ENCODE measurements around the gene ZNF41.

The ZNF41 gene

DNA sequence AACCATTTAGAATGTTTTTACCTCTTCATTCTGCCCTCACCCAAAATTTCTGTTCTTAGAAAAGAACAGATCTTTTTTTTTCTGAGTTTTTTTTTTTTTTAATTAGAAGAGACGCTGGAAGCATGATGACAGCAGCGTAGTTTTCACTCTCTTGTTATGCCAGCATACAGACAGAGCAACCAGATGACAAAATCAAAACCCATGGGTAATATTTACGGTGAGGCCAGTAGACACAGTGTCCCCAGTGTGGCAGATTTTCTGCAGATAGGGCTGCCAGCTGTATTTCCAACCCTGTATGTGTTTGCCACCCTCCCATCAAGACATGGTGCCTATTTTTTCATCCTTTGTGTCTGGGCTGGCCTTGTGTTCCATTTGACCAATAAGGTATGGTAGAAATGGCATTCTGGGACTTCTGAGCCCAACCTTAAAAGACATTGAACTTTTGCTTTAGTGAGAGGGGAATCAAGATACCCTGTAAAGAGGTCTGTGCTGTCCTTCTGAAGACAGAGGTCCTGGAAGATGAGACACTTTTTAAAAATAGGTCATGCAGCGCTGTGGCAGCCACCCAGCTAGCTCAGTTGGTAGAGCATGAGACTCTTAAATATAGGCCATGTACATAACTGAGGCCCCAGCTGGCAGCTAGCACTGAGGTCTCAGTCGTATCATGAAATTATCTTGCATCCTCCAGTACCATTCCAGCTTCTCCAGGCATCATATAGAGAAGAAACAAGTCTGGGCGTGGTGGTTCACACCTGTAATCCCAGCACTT, 6.7 kb upstream of the ZNF41 start:
- DNase-seq = no peak

DNA sequence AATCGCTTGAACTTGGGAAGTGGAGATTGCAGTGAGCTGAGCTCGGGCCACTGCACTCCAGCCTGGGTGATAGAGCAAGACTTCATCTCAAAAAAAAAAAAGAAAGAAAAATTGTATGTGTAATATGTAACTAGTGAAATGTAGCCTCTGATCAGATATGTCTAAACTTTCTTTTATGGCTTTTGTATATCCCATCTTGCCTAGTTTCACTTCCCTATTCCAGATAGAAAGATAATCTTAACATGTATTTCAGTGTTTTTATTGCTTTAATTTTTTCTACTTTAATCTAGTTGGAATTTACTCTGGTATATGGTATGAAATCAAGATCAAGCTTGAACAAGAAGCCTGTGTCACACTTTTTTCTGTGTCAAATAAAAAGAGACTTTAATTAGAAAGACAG, 1.9 kb upstream of the ZNF41 start:
- DNase-seq = no peak

DNA sequence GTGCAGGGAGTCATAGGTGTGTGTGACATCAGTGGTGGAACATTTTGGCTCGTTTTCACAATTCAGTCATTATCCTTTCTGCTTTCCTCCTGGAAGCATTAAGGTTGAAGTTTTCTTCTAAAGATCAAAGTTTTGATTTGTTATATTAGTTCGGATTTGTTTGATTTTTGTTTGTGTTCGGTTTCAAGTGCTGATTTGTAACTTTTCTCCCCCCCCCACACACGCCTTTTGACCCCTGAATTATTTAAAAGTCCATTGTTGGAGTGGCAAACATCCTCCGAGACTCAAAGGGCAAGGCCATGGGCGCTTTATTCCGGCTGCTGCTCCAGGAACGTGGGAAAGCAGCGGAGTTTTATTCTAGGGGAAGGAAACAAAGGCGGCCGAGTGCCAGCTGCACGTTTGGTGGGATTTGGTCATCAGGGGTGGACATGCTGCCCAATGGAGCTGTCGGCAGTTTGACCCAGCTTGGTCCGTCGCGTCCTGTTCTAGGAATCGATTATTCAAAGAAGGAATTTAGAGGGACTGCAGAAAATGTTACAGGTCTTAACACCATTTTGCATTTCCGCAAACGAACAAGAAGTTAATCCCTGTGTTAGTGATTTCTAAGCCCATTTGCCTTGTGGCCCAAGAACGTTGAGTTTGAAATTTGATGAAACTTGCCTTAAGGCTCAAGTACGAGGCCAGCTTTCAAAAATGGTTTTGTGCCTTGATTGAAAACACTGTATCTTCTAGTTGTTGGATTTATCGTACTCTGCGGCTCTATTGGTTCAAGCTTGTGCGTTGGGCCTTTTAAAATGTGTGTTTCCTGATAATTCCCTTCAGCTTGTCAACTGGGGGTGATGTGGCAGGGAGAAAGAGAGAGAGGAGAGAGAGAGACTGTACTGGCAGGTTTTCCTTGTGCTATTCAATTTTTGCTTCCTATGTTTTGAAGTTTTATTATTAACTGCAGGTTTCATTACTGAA, 565 bp upstream of the ZNF41 start:
- no peak for DNase-seq

DNA sequence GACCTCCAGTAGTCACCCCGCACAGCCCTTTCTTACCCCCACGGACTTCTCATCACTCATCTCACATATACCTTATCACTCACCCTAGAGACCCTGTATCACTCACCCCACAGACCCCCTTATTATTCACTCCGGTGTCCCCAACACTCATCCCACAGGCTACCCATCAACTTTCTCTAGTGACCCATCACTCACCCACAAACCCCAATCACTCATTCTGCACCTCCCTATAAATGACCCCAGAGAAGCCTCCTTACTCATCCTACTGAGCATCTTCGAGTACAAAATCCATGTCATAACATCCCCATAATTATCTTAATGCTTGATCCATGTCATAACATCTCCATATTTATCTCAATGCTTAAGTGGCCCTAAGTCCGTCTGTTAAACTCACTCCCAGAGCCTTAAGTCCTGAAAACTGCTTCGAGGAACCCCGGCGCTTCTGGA, 934 bp downstream of the ZNF41 start:
- DNase-seq = no peak

DNA sequence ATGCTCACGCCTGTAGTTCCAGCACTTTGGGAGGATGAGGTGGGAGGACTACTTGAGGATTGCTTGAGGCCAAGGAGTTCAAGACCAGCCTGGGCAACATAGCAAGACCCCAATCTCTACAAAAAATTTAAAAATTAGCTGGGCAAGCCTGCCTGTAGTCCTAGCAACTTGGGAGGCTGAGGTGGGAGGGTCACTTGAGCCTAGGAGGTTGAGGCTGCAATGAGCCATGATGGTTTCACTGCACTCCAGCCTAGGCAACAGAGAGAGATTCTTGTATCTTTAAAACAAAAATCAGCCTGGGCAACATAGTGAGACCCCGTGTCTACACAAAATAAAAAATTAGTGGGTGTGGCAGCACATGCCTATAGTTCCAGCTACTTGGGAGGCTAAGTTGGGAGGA, 1.9 kb downstream of the ZNF41 start:
- DNase-seq = no peak

DNA sequence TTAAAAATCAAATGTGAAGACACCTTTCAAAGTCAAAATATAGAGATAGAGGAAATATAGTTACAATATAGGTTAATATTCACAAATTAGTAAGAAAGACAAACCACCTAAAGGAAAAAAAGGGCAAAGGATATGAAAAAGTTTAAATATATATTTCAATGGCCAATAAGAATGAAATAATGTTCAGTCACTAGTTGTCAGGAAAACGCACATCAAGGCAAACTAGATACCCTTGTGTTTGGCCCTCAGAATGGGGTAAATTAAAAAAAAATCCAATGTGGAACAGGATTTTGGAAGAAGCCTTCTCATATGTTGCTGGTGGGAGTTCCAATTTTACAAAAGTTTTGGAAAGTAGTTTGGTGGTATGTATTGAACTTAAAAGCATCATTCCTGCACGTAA, 2.4 kb downstream of the ZNF41 start:
- no peak for DNase-seq

DNA sequence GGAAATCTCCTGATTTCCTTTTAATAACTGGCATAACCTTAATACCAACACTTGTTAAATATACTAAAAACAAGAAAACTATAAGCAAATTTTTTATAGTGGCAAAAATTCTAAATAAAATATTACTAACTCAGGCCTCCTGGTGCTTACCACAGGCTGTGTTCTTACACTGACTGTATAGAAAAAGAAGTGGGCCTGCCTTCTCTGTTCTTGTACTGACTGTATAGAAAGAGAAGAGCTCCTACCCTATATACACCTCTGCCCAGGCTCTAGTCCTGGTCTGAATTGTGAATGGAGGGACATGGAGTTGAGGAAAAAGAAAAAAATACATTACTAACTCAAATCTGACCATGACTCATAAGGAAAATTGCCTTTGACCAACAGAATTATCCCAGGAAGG, 7.5 kb downstream of the ZNF41 start:
- no peak for DNase-seq

DNA sequence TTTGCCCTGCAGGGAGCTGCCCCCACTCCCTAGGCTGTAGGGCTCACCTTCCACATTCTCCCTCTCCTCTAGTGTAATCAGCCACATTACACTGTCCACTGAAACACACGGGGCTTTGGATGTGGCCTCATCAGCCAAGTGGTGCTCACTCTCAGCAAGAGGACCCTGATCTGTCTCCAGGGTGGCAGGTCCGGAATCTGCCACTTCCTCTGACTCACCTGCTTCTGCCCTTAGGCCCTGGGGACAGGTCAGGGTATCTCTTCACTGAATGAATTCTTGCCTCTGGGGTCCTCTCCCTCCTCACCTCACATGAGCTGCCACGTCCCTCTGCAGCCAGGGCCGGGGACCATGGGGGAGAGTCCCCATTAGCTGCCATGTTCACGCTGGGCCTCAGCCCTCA, 15.9 kb downstream of the ZNF41 start:
- no peak for DNase-seq

DNA sequence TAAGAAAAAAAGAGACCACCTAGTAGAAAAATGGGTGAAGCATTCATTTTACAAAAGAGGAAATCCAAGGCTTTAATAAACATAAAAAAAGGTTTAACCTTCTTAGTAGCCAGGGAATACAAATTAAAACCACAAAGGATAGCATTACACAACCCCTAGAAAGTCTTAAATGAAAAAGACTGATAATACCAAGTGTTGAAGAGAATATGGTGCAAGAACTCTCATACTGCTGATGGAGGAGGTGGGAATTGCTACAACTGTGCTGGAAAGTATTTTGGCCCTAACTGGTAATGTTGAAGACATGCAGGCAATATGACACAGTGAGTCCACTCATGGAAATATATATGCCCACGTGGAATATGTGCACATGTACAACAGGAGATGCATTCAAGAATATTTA, 22.5 kb downstream of the ZNF41 start:
- no peak for DNase-seq

DNA sequence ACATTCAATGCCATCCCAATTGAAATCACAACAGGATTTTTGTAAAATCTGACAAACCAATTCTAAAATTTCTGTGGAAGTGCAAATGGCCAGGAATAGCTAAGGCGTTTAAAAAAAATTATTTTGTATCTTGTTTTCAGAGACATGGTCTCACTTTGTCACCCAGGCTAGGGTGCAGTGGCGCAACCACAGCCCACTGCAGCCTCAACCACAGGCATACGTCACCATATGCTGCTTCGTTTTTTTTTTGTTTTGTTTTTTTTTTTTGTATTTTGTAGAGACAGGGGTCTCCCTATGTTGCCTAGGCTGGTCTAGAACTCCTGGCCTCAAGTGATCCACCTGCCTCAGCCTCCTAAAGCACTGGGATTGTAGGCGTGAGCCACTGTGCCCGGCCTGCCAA, 24.5 kb downstream of the ZNF41 start:
- no peak for DNase-seq

DNA sequence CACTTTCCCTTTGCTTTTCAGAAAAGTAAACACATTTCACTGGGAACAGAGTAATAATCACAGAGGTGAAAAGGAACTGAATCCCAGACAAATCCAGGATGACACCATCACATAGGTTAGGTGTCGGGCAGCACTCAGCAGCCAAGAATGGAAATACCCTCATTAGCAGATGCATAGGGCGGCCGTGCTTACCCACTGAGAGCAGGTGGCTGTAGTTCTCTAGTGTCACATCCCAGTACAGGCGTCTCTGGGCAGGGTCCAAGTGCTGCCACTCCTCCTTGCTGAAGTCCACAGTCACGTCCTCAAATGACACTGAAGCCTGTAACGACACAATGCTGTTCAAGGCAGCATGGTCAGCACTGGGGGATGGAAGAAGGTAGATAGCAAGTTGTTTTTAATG, 26.9 kb downstream of the ZNF41 start:
- no peak for DNase-seq

DNA sequence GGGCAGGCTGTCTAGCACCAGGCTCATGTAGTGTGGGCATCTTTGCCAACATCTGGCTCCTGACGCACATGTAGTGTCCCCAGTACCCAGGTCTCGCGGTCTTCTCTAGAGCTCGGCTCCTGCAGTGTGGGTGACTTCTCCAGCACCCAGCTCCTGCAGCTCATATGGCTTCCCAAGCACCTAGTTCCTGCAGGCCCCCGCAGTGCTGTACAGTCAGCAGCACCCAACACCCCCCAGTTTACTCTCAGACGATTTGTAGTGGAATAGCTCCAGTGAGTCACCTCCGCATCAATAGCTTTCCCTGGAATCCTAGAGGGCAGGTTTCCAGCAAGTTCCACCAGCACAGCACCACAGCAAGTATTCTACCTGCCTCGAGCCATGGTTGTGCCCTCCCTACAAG, 30.9 kb downstream of the ZNF41 start:
- DNase-seq = no peak

DNA sequence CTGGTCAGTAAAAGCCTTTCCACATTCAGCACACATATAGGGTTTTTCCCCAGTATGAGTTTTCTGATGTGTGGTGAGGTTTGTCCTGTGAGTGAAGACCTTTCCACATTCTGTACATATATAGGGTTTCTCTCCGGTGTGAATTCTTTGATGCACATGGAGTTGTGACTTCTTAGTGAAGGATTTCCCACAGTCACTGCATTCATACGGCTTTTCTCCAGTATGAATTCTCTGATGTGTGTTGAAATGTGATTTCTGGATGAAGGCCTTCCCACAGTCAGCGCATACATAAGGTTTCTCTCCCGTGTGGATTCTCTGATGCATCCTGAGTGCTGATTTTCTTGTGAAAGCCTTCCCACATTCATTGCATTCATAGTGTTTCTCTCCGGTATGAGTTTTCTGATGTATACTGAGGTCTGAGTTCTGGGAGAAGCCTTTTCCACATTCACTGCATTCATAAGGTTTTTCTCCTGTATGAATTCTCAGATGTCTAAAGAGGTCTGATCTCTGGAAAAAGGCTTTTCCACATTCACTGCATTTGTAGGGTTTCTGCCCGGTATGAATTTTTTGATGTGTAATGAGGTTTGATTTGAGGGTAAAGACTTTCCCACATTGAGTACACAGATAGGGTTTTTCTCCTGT, 34.7 kb downstream of the ZNF41 start:
- DNase-seq = no peak

DNA sequence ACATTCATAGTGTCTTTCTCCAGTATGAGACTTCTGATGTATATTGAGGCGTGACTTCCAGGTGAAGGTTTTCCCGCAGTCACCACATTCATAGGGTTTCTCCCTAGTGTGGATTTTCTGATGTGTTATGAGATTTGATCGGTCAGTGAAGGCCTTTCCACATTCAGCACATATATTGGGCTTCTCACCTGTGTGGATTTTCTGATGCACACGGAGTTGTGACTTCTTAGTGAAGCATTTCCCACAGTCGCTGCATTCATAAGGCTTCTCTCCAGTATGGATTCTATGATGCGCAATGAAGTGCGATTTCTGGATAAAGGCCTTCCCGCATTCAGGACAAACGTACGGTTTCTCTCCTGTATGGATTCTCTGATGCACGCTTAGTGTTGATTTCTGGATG, 35.4 kb downstream of the ZNF41 start:
- no peak for DNase-seq

DNA sequence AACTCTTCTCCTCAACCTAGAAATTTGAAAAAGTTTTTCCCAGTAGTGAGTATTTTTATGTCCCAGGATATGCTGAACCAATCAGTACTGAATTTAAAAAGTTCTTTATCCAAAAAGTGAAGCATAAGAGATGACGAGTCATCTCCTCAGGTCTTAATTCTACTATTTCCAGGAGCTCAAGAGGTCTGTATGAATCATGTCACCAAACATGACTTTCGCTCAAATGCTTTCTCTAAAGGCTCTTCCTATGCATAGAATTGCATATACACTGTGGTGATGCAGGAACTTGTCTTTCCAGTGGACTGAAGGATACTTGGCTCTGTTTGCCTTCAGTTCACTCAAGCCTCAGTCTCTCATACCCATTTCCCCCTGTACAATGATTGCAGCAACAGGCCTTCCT, 36.1 kb downstream of the ZNF41 start:
- DNase-seq = no peak

DNA sequence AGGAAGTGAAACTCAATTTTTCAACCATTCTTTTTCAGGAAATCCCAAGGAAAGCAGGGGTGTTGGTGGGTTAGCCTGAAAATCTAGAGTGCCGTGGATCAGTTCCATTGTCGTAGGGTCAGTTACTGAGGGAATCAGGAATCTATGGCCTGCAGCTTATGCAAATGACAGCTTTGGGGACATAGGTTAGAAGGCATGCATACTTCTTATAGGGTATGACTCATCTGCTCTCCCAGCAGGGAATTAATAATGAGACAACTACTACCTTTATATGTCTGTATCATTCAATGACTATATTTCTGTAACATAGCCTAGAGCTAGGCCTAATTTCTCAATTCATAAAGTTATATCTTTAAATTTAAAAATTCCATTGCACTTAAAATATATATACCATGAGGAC, 36.6 kb downstream of the ZNF41 start:
- DNase-seq = no peak

DNA sequence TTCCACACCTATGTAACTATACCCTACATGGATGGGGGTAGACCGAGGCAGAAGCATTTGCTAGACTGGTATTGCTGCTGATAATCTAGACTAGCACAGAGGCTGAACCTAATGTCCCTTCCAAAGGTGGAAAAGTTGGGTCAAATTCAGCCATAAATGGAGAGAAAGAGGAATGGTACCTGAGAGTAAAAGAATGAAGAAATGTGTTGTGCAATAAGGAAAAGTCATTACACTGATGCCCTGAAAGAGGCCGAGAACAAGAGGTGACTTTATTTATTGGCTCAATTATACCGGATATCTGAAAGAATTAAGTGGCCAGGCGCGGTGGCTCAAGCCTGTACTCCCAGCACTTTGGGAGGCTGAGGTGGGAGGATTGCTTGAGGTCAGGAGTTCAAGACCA, 52.1 kb downstream of the ZNF41 start:
- no peak for DNase-seq

DNA sequence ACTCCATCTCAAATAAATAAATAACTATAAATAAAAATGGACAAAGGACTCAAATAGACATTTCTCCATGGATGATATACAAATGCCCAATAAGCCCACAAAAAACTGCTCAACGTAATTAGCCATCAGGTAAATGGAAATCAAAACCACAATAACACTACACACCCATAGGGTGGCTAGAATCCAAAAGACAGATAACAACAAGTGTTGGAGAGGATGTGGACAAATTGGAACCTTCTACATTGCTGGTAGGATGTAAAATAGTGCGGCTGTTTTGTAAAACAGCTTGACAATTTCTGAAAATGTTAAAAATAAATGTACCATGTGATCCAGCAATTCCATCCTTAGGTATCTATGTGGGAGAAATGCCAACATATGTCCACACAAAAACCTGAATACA, 60.6 kb downstream of the ZNF41 start:
- no peak for DNase-seq

DNA sequence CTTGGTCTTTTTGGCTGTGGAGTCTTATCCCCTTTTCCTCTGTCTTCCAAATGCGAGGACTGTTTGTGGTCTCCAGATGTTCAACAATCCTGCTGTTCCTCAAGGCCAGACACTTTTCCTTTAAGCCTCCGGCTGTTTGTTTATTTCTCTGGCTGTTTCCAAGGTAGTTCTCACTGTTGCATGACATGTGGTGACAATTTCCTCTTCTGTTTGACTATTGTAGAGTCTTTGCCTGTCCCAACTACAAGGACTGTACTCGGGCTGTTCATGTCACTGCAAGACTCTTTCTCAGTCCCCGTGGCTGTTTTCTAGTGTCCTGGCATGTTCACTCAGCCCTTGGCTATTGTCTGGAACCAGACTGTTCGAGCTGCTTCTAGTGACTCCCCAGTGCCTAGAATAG, 62.1 kb downstream of the ZNF41 start:
- DNase-seq = no peak

DNA sequence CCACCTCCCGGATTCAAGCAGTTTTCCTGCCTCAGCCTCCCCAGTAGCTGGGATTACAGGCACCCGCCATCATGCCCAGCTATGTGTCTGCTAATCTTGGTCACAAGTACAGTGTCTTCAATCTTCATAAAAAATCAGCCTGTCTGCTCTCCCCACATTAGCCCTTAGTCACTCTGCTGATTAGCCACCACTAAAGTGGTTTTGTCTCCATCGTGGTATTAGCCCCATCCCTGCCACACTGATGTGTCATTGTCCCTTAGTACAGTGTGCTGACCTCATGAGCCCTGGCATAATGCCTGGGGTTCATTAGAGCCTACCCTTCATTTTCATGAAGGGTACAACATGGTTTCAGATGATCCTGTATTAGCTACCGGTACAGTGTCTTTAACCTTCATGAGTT, 62.8 kb downstream of the ZNF41 start:
- no peak for DNase-seq

DNA sequence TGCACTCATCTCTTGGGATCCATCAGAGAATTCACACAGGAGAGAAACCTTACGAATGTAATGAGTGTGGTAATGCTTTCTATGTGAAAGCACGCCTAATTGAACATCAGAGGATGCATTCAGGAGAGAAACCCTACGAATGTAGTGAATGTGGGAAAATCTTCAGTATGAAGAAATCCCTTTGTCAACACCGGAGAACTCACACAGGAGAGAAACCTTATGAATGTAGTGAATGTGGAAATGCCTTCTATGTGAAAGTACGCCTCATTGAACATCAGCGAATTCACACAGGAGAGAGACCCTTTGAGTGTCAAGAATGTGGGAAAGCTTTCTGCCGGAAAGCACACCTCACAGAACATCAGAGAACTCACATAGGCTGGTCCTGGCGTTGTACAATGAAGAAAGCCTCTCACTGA, 69.8 kb downstream of the ZNF41 start:
- DNase-seq = no peak
